ENCODE measurements around the gene NPRL2.

Gene NPRL2

GRCh38 chr3:50350527-50351322 is at the start of gene NPRL2, which contains the start of gene CYB561D2:
Gene NPRL2 (minus strand): TSS chr3:50350775. CDS start chr3:50350652, 123 bp downstream.
Gene CYB561D2 (plus strand): TSS chr3:50350862. CDS start chr3:50351434, 572 bp downstream.
- peak; percentile 96 for DNase-seq
- in situ Hi-C loops (cut with MboI; ENCODE audit: low pct_unique_long_range_greater_than_20kb, low sequenced_read_pairs): no loop called here

DNA sequence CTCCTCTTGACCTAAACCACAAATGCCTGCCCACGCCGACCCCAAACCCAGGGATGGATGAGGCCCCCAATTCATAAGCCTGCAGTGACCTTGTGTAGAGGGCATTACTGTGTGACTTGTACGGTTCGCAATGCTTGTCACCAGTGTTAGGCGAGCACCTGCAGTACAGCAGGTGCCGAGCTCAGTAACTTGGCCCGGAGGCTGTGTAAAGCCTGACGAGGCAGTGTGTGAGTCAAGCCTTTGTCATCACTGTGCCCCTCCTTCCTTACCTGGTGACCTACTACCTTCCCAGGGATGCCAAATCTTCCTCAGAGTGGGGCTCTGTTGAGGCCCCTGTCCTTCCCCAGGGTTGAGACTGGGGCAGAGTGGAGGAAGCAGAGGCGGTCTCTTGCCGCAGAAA is 45.9 kb upstream of the NPRL2 start:
- in situ Hi-C loops (cut with MboI; ENCODE audit: low pct_unique_long_range_greater_than_20kb, low sequenced_read_pairs): no loop called here
- DNase-seq: no peak

- in situ Hi-C loops (cut with MboI; ENCODE audit: low pct_unique_long_range_greater_than_20kb, low sequenced_read_pairs): no loop called here
Observed at GRCh38 chr3:50395070-50395860, 44.7 kb upstream of the NPRL2 start.

GRCh38 chr3:50393061-50393460 is 42.5 kb upstream of the NPRL2 start:
- no peak for DNase-seq
- in situ Hi-C loops (cut with MboI; ENCODE audit: low pct_unique_long_range_greater_than_20kb, low sequenced_read_pairs): no loop called here

More at GRCh38 chr3:50395070-50395860, 44.7 kb upstream of the NPRL2 start:
- DNase-seq: no peak

DNA sequence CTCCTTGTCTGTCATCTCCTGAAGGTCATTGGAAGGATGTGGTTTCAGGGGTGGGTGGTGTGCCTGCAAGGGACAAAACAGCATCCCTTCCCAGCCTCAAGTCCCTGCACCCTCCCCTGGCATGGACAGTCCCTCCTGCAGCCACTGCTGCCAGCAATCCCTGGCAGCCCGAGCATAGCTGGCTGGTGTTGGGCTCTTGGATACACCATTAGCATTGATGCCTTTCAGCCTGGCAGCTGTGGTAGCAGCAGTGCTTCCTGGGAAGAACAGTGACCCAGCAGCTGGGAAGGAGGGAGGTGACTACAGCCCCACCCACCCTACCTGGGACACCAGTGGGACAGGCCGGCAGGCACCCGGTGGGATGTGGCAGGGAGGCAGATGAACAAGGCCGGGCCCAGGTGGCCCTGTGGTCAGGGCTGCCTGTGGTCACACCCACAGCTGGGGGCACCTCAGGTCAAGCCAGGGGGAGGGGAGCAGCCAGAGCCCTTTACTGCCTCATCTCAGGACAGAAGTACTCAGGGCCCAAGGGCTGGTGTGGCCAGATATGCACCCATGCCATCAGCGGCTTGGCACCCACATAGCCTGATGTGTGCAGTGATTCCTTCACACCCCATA is 41.6 kb upstream of the NPRL2 start:
- in situ Hi-C loops (cut with MboI; ENCODE audit: low pct_unique_long_range_greater_than_20kb, low sequenced_read_pairs): no loop called here

GRCh38 chr3:50390508-50391224 is 40.1 kb upstream of the NPRL2 start:
- DNase-seq: no peak
- in situ Hi-C loops (cut with MboI; ENCODE audit: low pct_unique_long_range_greater_than_20kb, low sequenced_read_pairs): no loop called here

More for the DNA sequence above, 41.6 kb upstream of the NPRL2 start:
- no peak for DNase-seq

DNA sequence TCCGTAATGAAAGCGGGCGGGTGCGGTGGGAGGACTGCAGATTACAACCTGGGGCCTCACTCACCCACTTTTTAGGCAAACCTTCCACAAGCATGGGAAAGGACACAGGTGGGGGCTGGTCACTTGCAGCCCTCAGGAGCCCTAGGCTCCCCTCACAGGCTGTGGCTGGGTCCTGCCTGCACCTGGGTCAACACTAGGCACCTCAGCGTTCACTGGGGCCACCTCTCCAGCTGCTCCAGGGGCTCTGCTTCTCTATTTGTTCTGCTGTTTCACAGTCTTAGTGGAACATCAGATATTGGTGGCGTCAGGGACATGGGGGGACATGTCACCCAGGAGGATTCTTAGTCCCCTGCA is 38.8 kb upstream of the NPRL2 start:
- in situ Hi-C loops (cut with MboI; ENCODE audit: low pct_unique_long_range_greater_than_20kb, low sequenced_read_pairs): no loop called here

DNA sequence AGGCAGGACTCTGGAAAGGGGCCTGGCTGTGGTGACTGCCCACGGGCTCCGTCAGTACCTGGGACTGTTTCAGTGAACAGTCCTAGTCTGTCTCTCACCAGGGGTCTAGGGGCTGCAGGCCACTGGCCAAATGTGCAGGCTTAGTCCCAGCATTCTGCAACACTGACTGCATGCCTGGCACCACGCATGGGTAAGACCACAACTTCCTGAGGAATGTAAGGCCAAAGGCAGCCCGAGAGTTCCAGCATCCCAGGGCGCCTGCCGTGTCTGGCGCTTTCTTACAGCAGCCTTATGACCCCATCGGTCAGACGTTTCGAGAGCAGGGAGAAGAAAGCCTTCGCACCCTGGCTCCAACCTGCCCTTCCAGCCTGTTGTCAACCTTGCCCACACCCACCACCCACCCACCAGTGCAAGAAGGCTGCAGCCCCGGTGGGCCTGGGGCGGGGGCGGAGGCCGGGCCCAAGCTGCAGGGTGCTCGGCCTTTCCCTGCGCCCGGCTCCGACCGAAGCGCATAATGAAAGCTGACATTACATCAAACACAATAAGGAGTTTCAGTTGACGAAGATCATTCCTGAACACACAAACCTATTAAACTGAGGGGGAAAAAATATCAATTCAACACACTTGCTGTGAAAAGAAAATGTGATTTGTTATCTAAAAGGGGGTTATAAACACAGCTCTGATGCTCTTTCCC is 38.3 kb upstream of the NPRL2 start:
- DNase-seq: no peak
- in situ Hi-C loops (cut with MboI; ENCODE audit: low pct_unique_long_range_greater_than_20kb, low sequenced_read_pairs): no loop called here

More for the DNA sequence above, 38.8 kb upstream of the NPRL2 start:
- no peak for DNase-seq

- DNase-seq: peak; percentile 30
- in situ Hi-C loops (cut with MboI; ENCODE audit: low pct_unique_long_range_greater_than_20kb, low sequenced_read_pairs): no loop called here
Observed at GRCh38 chr3:50388016-50388719, 37.6 kb upstream of the NPRL2 start.

GRCh38 chr3:50385754-50386153 is 35.2 kb upstream of the NPRL2 start:
- no peak for DNase-seq
- in situ Hi-C loops (cut with MboI; ENCODE audit: low pct_unique_long_range_greater_than_20kb, low sequenced_read_pairs): no loop called here

DNA sequence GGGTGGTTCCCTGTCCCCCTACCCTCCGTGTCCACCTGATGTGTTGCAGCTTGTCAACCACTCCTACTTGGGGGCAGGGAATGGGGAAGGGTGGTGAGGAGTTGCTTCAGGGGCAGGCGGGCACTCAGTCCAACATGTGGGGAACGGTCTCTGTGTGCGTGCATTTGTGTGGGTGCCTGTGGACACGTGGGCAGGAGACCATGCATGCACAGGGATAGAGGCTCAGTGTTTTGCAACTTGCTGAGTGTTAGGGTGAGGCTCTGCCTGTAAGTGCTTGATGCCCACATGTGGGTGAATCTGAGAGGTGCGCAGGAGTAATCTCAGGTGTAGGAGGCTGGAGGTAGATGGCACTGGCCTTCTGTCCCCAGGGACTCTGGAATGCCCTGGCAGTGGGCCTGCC is 33.2 kb upstream of the NPRL2 start:
- in situ Hi-C loops (cut with MboI; ENCODE audit: low pct_unique_long_range_greater_than_20kb, low sequenced_read_pairs): no loop called here
- no peak for DNase-seq

DNA sequence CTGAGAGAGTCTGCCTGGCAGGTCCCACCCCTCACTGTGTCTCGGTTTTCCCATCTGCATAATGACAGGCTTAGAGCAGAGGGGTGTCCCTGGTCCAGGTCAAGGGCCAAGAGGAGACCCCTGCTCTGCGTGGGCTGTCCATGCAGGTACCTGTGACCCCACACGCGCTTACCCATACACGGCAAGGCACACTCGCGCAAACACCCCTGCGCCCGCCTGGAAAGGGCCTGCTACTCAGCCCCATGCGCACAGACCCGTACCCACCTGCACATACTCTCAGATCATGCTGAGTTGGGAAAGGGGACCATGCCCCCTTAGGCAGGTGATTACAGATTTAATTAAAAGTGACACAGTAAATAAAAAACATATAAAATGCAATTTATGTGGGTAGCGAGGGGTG is 32.1 kb upstream of the NPRL2 start:
- no peak for DNase-seq
- in situ Hi-C loops (cut with MboI; ENCODE audit: low pct_unique_long_range_greater_than_20kb, low sequenced_read_pairs): no loop called here

DNA sequence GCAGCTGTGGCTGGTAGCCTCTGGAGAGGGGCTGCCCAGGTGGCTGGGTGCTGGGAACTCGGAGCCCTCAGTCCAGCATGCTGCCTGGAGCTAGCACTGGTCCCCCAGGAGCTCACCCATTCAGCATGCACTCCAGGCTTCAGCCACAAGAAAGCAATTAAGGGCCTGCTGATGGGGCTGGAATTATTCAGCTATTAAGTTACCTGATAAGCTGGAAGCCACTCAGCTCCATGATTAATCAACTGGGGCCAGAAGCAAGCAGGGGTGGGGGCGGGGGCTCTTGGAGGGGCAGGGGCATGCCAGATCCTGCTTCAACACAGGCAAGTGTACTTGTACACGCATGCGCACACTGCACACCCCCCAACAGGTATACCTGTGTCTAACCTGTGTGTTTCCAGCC is 30.8 kb upstream of the NPRL2 start:
- in situ Hi-C loops (cut with MboI; ENCODE audit: low pct_unique_long_range_greater_than_20kb, low sequenced_read_pairs): no loop called here
- DNase-seq: no peak

- in situ Hi-C loops (cut with MboI; ENCODE audit: low pct_unique_long_range_greater_than_20kb, low sequenced_read_pairs): no loop called here
- no peak for DNase-seq
Observed at GRCh38 chr3:50380405-50381085, 30.0 kb upstream of the NPRL2 start.

- DNase-seq: no peak
- in situ Hi-C loops (cut with MboI; ENCODE audit: low pct_unique_long_range_greater_than_20kb, low sequenced_read_pairs): no loop called here
Observed at GRCh38 chr3:50378757-50379156, 28.2 kb upstream of the NPRL2 start.

GRCh38 chr3:50378024-50378423 is 27.4 kb upstream of the NPRL2 start:
- DNase-seq: no peak
- in situ Hi-C loops (cut with MboI; ENCODE audit: low pct_unique_long_range_greater_than_20kb, low sequenced_read_pairs): no loop called here

GRCh38 chr3:50375258-50375931 is 24.8 kb upstream of the NPRL2 start:
- in situ Hi-C loops (cut with MboI; ENCODE audit: low pct_unique_long_range_greater_than_20kb, low sequenced_read_pairs): no loop called here
- DNase-seq: no peak
